Tibial artery (tissue), 4 donors: Measurements from ENCODE around the gene BIRC2.

Experiments used
- DNase-seq, 2 donors: peaks; one replicate each; pipeline ENCODE4 v3.0.0-alpha.2; 2019
- H3K27ac ChIP-seq, 2 donors: fragments of 200-600 bp; sonication (generic) in 1 of 2; 1 replicate in 1 of 2; 2 replicates in 1 of 2; pipeline ENCODE4 v1.5.1; 2018 to 2019; ENCODE audit warnings: mild to moderate bottlenecking in 1 of 2
- H3K27me3 ChIP-seq, 2 donors: fragments of 200-600 bp; sonication (generic) in 1 of 2; one replicate each; pipeline versions ENCODE4 v1.5.1 to v1.6.0; 2016 to 2019
- H3K36me3 ChIP-seq, 3 donors: fragments of 200-600 bp; sonication (generic) in 2 of 3; one replicate each; pipeline ENCODE4 v1.5.1; 2016 to 2019; ENCODE audit warnings: mild to moderate bottlenecking in 2 of 3
- H3K4me1 ChIP-seq, 4 donors: fragments of 200-600 bp; sonication (generic) in 2 of 4; 1 replicate in 3 of 4; 2 replicates in 1 of 4; pipeline ENCODE4 v1.5.1; 2016 to 2019
- H3K4me3 ChIP-seq, 2 donors: fragments of 200-600 bp; sonication (generic) in 1 of 2; 1 replicate in 1 of 2; 2 replicates in 1 of 2; pipeline ENCODE4 v1.5.1; 2018 to 2019; ENCODE audit warnings: mild to moderate bottlenecking in 2 of 2
- H3K9me3 ChIP-seq, 3 donors: fragments of 200-600 bp; sonication (generic) in 1 of 3; one replicate each; pipeline ENCODE4 v1.5.1; 2016 to 2019
- CTCF ChIP-seq, 2 experiments: fragments of 200-600 bp in 1 of 2; fragments of 450-650 bp in 1 of 2; IDR thresholded peaks; one replicate each; pipeline ENCODE4 v1.5.1; 2017 to 2019; ENCODE audit warnings: antibody characterized with exemption in 2 of 2, mild to moderate bottlenecking in 1 of 2, moderate library complexity in 1 of 2
- intact Hi-C: fragments of 100-400 bp; cut with DNase I; formaldehyde crosslinking; loops from one replicate; pipeline ENCODE4 v1.15.0; 2023; ENCODE audit warnings: low total_unique reads

BIRC2 gene

GRCh38 chr11:102398297-102398696 lies 51.3 kb downstream of the BIRC2 start:
- TF ChIP-seq CTCF (IDR thresholded peaks at IDR 0.05), result no peak
- Histone ChIP-seq H3K4me3 (no peak overlapping the region), H3K27me3 (no peaks in the 10 kb centered on the region), H3K36me3 (peaks cover 19 to 78% (median 37%) of the 10 kb centered on the region in 3 donors), H3K27ac (no peak overlapping the region), H3K9me3 (no peaks in the 10 kb centered on the region), H3K4me1 (no peaks in the 10 kb centered on the region)
- intact Hi-C loops, result no loop called here
- DNase-seq, result no peak

GRCh38 chr11:102399189-102399588 lies 52.2 kb downstream of the BIRC2 start:
- Histone ChIP-seq H3K9me3 (no peaks in the 10 kb centered on the region), H3K27ac (no peak overlapping the region), H3K36me3 (peaks cover 19 to 69% (median 31%) of the 10 kb centered on the region in 3 donors), H3K4me1 (no peaks in the 10 kb centered on the region), H3K4me3 (no peak overlapping the region), H3K27me3 (no peaks in the 10 kb centered on the region)
- no peak for TF ChIP-seq CTCF (IDR thresholded peaks at IDR 0.05)
- DNase-seq, result no peak
- intact Hi-C loops, result no loop called here

- no peaks in the 10 kb centered on the region for H3K27me3 ChIP-seq
- H3K4me3 ChIP-seq, result no peak overlapping the region
- TF ChIP-seq CTCF (IDR thresholded peaks at IDR 0.05), result no peak
- intact Hi-C loops, result no loop called here
- peaks cover 19 to 55% (median 32%) of the 10 kb centered on the region in 3 donors for H3K36me3 ChIP-seq
- no peak overlapping the region for H3K27ac ChIP-seq
- H3K9me3 ChIP-seq, result no peaks in the 10 kb centered on the region
- no peaks in the 10 kb centered on the region for H3K4me1 ChIP-seq
- DNase-seq, result no peak
These were observed 53.6 kb downstream of the BIRC2 start for GRCh38 chr11:102400603-102401002.

GRCh38 chr11:102401905-102402304 lies 54.9 kb downstream of the BIRC2 start:
- no peaks in the 10 kb centered on the region for H3K9me3 ChIP-seq
- H3K4me3 ChIP-seq, result no peak overlapping the region
- no peak for DNase-seq
- H3K4me1 ChIP-seq, result peaks cover 0 to 2% (median 0%) of the 10 kb centered on the region in 4 donors
- no peaks in the 10 kb centered on the region for H3K27me3 ChIP-seq
- TF ChIP-seq CTCF (IDR thresholded peaks at IDR 0.05), result no peak
- H3K27ac ChIP-seq, result no peak overlapping the region
- peaks cover 19 to 60% (median 27%) of the 10 kb centered on the region in 3 donors for H3K36me3 ChIP-seq
- intact Hi-C loops, result no loop called here

GRCh38 chr11:102402548-102402947 lies 55.5 kb downstream of the BIRC2 start:
- TF ChIP-seq CTCF (IDR thresholded peaks at IDR 0.05), result no peak
- no peak overlapping the region for H3K27ac ChIP-seq
- intact Hi-C loops, result no loop called here

GRCh38 chr11:102405501-102405900 lies 58.5 kb downstream of the BIRC2 start:
- Histone ChIP-seq H3K4me3 (no peak overlapping the region), H3K4me1 (peaks cover 0 to 14% (median 0%) of the 10 kb centered on the region in 4 donors), H3K27ac (no peak overlapping the region), H3K27me3 (no peaks in the 10 kb centered on the region), H3K36me3 (peaks cover 16 to 42% (median 24%) of the 10 kb centered on the region in 3 donors), H3K9me3 (no peaks in the 10 kb centered on the region)
- no peak for DNase-seq
- intact Hi-C loops, result no loop called here
- no peak for TF ChIP-seq CTCF (IDR thresholded peaks at IDR 0.05)

More at GRCh38 chr11:102402548-102402947, 55.5 kb downstream of the BIRC2 start:
- H3K27me3 ChIP-seq, result no peaks in the 10 kb centered on the region
- H3K9me3 ChIP-seq, result no peaks in the 10 kb centered on the region
- no peak overlapping the region for H3K4me3 ChIP-seq
- peaks cover 19 to 64% (median 27%) of the 10 kb centered on the region in 3 donors for H3K36me3 ChIP-seq
- peaks cover 0 to 8% (median 0%) of the 10 kb centered on the region in 4 donors for H3K4me1 ChIP-seq
- DNase-seq, result no peak
